Ovary (tissue), 3 donors: Measurements from ENCODE around the gene GGACT.

Experiments used
- CTCF ChIP-seq, 3 donors: fragments of 450-650 bp in 2 of 3; fragments of 200-600 bp in 1 of 3; IDR thresholded peaks; one replicate each; pipeline versions ENCODE4 v1.5.1 to v1.8.0; 2016 to 2022; ENCODE audit warnings: antibody characterized with exemption in 3 of 3, mild to moderate bottlenecking in 1 of 3
- EP300 ChIP-seq: sonication (generic); formaldehyde crosslinking; IDR thresholded peaks from one replicate; pipeline ENCODE4 v1.6.1; 2017; ENCODE audit warnings: antibody characterized with exemption
- donor health status: DM: no; HTN: no; CAD: no.

GRCh38 chr13:100513171-100513570 lies 75.4 kb downstream of the GGACT start:
- TF ChIP-seq EP300 (no peak), CTCF (IDR thresholded peaks at IDR 0.05) (no peak)
